HEK293T (cell line): ENCODE measurements around the gene RBMS1.

Experiments used
- ARNT ChIP-seq: fragments of 450-650 bp; IDR thresholded peaks from 2 replicates; pipeline ENCODE4 v1.6.1; 2017; ENCODE audit warnings: mild to moderate bottlenecking
- BHLHE40 ChIP-seq: fragments of 450-650 bp; IDR thresholded peaks from 2 replicates; pipeline ENCODE4 v1.6.1; 2016; ENCODE audit warnings: mild to moderate bottlenecking, moderate library complexity, borderline replicate concordance
- FOXK2 ChIP-seq: fragments of 450-650 bp; IDR thresholded peaks from 2 replicates; pipeline ENCODE4 v1.6.1; 2016; ENCODE audit warnings: mild to moderate bottlenecking
- FOXM1 ChIP-seq: fragments of 450-650 bp; IDR thresholded peaks from 2 replicates; pipeline ENCODE4 v1.6.1; 2017; ENCODE audit warnings: mild to moderate bottlenecking, borderline replicate concordance
- HDGF ChIP-seq: fragments of 450-650 bp; IDR thresholded peaks from 2 replicates; pipeline ENCODE4 v1.6.1; 2017; ENCODE audit warnings: antibody characterized with exemption, borderline replicate concordance
- NFRKB ChIP-seq: fragments of 450-650 bp; IDR thresholded peaks from 2 replicates; pipeline ENCODE4 v1.6.1; 2016; ENCODE audit warnings: mild to moderate bottlenecking, moderate library complexity
- SP1 ChIP-seq: fragments of 450-650 bp; IDR thresholded peaks from 2 replicates; pipeline ENCODE4 v1.6.1; 2017
- SUZ12 ChIP-seq: fragments of 450-650 bp; IDR thresholded peaks from 2 replicates; pipeline ENCODE4 v1.6.1; 2016; ENCODE audit warnings: mild to moderate bottlenecking
- TARDBP ChIP-seq: fragments of 450-650 bp; IDR thresholded peaks from 2 replicates; pipeline ENCODE4 v1.6.1; 2016

DNA sequence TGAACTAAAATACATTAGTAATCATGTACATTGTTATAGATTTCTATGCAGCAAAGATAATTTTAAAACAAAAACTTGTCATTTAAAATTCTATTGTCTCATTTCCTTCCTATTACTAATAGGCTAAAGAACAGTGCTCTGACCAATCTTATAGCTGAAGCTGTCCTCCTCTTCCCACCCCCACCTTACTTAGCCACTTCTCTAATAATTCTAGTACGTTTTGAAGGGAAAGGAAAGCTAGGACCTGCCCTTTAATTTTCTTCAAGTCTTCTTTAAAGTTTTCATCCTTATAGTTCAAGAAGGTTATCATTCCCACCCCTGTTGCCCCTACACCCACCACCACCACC is 121.6 kb downstream of the RBMS1 start:
- TF ChIP-seq SP1 (no peak), SUZ12 (no peak), BHLHE40 (no peak), NFRKB (no peak), FOXM1 (no peak), HDGF (no peak), TARDBP (no peak), ARNT (no peak), FOXK2 (no peak)
